Head of caudate nucleus (tissue), 42 donors: ENCODE data around the gene BDNF.

Experiments used
- DNase-seq, 42 donors: peaks; one replicate each; pipeline versions ENCODE4 v3.0.0 to v3.0.0-alpha.2; 2020 to 2021; ENCODE audit warnings: mixed read lengths in 7 of 42
- intact Hi-C: fragments of 100-400 bp; cut with DNase I; formaldehyde crosslinking; loops from one replicate; pipeline ENCODE4 v1.15.0; 2022

BDNF gene

DNA sequence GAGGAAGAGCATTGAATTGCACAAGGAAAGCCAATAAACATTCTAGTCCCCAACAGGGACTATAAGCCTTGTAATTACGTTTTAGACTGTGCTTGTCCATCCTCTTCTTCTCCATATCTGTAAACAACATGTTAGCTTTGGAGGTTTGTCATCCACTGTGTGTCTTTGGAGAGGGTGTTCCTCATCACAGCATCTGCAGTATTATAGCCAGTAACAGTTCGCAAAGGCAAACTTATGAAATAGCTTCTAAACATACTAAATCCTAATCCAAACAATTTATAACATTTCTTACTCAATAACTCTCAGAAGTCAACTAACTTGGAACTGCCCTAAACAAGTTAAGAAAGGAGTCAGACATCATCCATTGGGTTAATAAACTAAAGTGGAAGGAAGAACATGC, 10.3 kb upstream of the BDNF start:
- intact Hi-C loops = no loop called here
- DNase-seq = no peak

DNA sequence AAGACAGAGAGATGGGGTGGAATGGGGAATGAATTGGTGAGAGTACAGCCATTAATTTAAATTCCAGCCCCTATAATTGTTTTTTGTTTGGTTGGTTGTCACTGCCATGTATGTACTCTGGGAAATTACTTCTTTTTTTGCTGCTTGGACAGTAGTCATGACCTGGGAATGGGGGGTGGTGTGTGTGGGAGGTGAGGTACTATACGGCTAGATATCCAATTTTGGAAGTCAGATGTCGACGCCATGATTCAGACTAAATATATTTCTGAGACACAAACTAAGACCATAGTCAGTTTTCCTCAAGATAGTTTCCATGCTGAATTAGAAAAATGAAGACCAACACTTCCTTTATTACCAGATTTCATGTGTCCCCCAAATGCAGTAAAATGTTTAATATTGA, 7.4 kb upstream of the BDNF start:
- no peak for DNase-seq
- intact Hi-C loops = no loop called here

DNA sequence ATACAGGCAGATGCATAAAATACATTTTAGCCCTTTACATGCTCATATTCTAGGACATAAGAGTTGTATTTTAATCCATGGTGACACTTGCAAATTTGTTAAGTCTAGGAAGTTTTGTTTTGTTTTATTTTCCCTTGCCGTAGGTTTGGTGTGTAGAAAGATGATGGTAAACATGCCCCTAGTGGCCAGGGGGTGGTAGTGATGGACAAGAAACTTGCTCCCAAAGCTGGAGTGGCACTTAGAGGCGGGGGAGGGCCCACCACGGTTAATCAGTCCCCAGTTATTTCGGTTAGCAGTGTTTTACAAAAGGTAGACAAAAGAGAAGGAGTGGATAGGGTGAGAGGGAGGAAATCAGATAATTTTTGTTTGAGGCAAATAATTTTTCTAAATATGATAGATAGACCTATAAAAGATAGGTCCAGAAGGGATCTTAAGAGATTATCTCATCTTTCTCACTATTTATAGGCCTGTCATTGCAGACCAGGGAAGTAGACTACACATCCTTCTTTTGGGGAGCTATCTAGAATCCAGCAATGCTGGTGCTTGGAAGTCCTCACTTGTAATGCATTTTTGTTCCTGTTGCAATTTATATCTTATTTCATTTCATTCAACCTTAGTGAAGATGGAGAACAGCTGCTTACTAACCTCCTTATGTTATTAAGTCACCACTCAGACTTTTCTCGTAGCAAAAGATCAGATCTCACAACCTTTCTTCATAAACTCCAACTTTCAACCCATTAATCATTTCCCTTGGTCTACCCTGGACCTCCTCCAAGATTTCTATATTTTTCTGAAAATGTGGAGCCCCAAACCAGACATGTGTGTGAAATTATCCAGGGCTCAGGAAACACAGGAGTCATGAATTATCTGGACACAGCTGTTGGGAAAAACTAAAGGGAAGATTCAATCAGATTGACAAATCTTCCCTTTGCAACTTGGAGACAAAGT, 5.9 kb upstream of the BDNF start:
- intact Hi-C loops = no loop called here

DNA sequence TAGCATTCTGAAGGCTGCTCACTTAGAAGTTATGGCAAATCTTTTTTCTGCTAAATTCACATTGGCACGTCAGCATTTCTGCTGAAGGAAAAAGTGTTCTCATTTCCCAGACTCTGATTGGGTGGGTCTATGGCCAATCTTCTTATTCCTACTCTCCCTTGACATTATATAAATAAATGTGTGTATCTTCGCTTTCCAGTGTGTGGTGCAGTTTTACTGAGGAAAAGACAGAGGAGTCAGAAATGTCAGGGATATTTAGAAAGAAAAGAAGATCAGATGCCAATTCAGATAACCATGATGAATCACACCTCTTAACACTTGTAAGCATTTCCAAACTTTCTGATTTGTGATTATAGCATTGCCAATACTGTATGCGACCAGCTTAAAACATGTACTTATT, 3.2 kb upstream of the BDNF start:
- no peak for DNase-seq
- intact Hi-C loops = no loop called here

More for the DNA sequence above, 5.9 kb upstream of the BDNF start:
- DNase-seq = peak in 5 of 42 donors; percentile 13 to 57 (median 37)

DNA sequence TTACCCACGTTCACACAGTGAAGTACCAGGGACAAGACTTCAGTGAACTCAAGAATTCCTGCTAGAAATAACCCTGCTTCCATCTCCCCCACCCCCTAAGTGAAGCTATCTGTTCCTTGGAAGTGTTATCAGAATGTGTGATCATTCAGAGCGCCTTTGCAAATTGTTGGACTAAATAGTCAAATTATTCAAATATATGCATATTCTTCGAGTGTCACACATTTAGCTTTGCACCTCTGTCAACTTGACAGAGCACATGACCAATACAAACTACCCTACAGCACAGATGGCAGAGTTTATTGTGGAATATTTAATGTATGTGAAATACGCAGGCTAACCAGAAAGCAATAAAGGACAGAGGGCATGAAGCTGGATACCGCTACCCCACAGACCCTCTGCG, 2.6 kb upstream of the BDNF start:
- intact Hi-C loops = no loop called here

DNA sequence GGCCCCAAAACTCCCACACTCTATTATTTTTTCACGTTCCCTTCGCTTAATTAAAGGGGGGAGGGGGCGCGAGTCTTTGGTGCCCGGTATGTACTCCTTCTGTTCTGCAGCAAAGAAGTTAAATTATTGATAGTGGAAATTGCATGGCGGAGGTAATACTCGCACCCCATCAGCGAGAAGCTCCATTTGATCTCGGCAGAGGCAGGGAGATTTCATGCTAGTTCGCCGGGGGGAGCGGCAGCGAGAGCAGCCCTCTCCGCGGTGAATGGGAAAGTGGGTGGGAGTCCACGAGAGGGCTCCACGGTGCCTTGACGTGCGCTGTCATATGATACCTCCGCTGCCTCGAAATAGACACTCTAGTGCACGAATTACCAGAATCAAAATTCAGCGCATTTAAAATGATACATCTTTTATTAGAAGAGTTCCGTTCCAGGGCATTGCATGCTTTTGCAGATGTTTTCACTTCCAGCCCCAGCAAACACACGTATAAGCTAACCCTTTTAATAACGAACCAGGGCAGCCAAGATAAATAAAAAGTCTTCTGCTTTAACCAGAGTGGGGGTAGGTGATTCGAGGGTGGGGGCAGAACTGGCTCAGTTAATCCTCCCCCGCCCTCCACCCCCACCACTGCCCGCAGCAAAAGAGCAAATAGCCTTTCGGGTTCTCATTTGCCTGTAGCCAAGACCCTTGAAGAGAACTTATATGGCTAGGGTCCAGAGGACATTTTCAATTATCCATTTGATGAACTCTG, 1.3 kb upstream of the BDNF start:
- intact Hi-C loops = no loop called here
- DNase-seq = peak in 32 of 42 donors; percentile 15 to 69 (median 40)

More for the DNA sequence above, 2.6 kb upstream of the BDNF start:
- DNase-seq = no peak

DNA sequence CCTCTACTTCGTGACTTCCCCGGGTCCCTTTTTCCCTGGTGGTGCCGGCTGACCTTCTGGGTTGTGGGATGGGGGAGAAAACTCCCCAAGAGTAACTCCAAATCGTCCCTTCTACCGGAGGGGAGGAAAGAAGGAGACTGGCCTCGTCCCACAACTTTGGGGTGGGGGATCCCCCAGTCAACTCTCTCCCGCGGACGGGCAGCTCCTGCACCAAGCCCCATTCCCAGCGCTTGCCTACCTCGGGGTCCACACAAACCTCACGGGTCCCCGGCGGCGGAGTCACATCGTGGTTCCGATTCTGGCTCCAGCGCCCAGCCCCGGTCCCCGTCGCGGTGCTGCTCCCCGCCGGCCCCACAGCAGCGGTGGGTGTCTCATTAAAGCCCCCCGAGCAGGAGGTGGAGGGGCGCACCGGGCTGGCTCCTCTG, 317 bp downstream of the BDNF start:
- intact Hi-C loops = loop anchor here (5.0 kb wide), 1 partner anchor 1632 kb away; no protein-coding TSS in a partner anchor
- DNase-seq = peak in 1 of 42 donors; percentile 11

DNA sequence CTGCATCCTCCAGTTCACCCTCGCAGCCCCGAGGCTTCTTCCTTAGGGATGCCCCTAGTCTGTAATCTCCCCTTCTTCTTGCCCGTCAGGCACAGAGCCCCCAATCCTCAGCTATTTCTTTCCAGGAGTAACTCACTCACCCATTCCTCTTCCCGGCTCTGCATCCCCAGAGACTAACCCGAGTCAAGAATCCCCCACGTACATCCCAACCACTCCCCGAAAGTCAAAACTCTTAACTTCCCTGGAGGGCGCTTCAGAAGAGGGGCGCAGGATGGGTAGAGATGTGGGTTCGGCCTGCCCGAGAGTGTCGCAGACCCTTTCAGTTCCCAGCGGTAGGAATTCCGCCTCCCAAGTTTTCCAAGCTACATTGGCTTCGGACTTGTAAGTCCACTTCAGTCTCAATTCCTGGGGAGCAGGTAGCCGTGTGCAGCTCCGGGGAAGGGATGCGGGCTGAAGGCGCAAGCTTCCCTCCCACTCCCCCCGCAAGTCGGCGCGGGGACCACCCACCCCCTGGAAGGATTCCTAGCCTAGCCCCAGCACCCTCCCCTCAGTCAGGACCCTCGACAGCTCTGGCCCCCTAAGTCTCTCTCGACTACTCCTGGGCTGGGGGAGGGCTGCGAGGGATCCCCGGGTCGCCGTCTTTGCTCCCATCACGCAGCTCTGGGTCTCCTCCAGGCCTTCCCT, 871 bp downstream of the BDNF start:
- DNase-seq = no peak
- intact Hi-C loops = loop anchor here (5.0 kb wide), 1 partner anchor 1633 kb away; no protein-coding TSS in a partner anchor

DNA sequence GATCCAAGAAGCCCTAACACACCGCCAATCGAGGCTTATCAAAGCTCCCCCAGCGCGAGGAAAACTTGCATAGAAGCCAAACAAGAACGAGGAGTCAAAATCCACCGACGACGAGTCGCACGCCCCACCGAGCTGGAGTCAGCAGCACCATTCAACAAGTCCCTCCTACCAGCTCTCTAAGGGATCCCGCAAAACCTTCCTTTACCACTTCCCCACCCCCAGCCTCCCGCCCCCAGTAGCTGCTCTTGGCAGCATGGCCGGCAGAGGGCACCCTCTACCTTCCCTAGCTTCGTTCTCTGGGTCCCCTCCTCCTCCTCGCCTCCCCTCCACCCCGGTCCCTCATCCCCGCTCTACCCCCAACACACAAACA, 1.4 kb downstream of the BDNF start:
- DNase-seq = peak; percentile 60 to 90 (median 80)
- intact Hi-C loops = loop anchor here (5.0 kb wide), 1 partner anchor 1633 kb away; no protein-coding TSS in a partner anchor

DNA sequence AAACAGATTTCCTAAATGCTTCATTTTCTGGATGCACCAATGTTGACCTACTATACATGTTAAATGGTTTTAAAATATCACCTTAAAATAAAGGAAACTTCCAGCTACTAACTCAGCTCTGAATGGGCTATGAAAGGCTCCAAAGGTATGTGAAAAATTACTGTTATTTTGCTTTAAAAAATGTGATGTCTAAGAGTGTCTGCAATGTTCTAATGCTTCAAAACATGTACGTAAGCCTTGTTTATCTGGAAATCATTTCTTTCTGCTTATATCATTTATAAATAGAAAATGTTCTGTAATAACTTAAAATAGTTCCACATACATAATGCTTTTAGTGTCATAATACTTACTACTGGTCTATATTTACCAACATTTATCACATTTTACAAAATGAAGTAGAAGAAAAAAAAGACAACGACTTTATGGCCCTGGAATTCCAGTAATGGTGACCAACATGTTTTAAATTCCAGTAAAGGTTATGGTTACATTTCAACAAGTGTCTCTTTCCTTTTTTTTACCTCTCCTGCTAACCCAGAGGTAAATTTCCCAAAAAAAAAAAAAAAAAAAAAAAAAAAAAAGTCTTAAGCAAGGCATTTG, 2.5 kb downstream of the BDNF start:
- intact Hi-C loops = loop anchor here (5.0 kb wide), 1 partner anchor 1635 kb away; no protein-coding TSS in a partner anchor
- no peak for DNase-seq

DNA sequence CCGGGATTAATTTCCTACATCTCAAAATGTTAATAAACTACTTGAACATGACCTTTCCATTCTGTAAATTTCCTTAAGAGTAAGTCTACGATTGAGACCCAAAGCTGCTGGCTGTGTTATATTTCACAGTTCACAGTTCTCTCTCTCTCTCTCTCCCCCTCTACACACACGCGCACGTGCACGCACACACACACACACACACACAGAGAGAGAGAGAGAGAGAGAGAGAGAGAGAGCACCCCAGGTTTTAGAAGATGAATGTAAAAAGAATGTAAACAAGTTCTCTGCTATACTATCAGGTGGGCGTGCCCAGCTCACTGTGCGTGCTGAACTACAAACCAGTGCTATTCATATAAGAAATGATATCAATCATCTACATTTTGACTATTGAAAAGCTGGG, 3.3 kb downstream of the BDNF start:
- intact Hi-C loops = loop anchor here (5.0 kb wide), 1 partner anchor 1635 kb away; no protein-coding TSS in a partner anchor
- no peak for DNase-seq

DNA sequence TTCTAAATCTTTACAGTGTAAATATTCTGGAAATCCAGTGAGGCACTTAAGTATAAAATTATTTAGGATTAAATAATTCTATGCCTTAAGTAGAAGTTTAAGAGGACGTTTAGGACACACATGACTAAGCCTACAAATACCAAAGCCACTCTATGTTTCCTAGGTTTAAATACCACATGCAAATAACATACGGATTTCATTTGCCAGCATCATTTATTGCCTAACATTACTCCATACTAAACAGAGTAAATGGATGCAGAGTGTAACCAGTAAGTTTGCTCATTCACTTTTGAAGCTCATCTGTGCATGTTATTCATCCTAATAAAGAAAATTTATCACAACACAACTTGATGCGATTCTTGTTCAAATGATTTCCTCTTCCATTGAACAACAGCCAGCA, 4.1 kb downstream of the BDNF start:
- no peak for DNase-seq
- intact Hi-C loops = loop anchor here (5.0 kb wide), 1 partner anchor 1636 kb away; no protein-coding TSS in a partner anchor

DNA sequence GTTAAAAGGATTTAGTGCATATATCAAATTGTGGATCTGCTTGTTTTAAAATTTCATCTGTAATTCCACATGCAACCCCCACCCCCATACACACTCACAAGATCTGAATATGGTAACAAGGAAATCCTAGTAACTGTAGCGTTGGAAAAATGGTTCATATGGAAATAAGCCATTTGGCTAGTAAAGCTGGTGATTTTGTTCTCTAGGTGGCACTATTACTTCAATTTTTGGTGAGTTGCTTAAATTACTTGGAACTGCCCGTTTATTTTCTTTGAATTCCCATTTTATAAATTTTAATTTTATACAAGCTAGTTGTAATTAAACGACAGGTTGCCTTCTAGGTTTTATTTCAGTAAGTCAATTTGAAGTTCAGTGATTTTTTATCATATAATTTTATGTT, 5.3 kb downstream of the BDNF start:
- intact Hi-C loops = loop anchor here (5.0 kb wide), 1 partner anchor 1637 kb away; no protein-coding TSS in a partner anchor

DNA sequence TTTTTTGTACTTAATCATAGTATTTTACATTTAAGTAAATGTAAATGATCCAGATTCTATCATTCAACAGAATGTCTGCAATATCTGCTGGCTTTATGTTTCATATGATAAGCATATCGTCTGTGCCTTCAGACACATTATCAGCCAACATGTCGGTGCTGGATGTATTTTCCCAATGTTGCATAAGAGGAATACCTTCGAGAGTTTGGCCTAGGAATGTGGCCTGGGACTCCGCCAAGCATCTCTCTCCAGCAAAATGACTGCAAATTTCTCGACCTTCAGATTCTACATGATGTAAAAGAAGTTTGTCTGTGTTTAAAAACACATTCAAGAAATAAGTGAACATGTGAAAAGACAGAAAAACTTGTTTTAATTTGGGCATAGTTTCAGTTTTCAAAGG, 6.9 kb downstream of the BDNF start:
- intact Hi-C loops = no loop called here
- no peak for DNase-seq

More for the DNA sequence above, 5.3 kb downstream of the BDNF start:
- no peak for DNase-seq

DNA sequence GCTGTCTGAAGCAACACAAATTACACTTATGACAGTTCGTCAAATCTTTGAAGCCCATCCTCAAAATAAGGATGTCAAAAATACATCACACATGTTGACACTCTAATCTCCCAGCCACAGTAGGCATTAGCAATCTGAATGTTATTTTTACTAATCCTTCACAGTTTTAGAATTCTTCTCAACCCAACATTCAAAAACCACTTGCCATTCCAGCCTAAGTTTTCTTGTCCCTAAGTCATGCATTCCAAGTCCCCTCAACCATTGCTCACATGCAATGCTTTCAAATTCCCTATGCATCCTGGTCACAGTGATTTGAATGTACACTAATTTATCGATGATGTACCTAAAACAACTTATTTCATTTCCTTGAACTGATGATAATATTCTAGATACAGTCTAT, 7.5 kb downstream of the BDNF start:
- DNase-seq = no peak
- intact Hi-C loops = no loop called here

DNA sequence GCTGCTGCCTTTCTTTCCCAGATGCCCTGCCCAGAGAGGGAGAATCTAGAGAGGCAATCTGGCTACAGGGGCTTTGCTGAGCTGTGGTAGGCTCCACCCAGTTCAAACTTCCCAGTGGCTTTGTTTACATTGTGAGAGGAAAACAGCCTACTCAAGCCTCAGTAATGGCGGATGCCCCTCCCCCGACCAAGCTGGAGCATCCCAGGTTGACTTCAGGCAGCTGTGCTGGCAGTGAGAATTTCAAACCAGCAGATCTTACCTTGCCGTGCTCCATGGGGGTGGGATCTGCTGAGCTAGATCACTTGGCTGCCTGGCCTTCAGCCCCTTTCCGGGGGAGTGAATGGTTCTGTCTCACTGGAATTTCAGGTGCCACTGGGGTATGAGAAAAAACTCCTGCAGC, 12.2 kb downstream of the BDNF start:
- DNase-seq = no peak
- intact Hi-C loops = no loop called here

DNA sequence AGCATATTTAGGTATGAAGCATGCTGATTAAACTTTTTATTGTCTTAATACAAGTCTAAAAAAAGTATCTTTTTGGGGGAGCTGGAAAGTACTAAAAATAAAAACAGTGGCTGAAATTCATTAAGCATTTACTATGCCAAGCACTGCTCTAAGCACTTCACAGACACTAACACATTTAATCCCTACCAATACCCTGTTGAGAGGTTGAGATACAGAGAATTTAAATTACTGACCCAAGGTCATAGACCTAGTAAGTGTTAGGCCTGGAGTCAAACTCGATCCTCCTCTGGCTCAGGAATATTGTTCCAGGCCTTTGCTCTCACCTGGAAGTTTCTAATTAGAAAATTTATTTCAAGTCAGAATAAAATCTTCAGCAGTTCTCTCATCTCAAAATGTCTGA, 18.6 kb downstream of the BDNF start:
- no peak for DNase-seq
- intact Hi-C loops = no loop called here

DNA sequence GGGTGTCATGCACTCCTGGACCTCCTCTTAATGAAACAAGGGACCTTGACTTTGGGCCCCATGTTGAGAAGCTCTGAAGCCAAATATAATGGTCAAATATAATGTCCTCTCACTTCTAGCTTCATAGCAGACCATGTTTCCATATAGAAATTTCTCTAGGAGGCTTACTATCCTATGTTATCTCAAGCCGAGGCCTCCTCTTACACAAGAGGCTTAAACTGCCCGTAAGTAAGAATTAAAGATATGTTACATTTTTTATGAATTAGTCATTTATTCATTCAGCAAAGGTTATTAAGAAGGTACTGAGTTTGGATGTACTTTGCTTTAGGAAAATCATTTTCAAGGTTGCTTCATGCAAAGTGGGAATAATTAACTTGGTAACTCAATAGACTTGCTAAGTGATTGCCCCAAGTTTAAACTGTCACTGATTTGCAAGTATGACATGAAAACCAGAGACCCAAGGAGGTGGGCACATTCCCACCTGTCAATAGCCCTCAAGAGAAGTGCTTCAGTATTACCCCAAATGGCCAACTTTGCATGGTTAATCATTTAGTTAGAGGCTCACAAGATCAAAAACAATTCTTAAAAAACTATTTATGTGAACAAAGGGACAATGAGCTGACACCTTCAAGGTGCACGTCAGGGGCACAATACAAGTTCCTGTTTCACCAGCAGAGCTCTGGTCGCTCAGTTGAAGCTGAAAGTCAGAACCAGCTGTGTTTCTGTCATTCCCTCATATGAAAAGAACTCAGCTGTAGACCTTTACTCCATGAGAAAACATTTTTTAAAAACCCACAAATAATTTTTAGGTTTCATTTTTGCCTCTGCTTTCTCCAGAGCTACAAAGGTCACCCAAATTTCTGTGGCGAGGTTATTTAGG, 20.9 kb downstream of the BDNF start:
- no peak for DNase-seq
- intact Hi-C loops = no loop called here
